HL-60 (cell line): ENCODE measurements around the gene SLC1A5.

Source experiments
- GABPA ChIP-seq: IDR thresholded peaks from 2 replicates; pipeline ENCODE4 v1.6.1; 2012; ENCODE audit warnings: low read depth
- POLR2AphosphoS5 ChIP-seq: IDR thresholded peaks from 2 replicates; pipeline ENCODE4 v1.6.1; 2012; ENCODE audit warnings: low read depth
- SPI1 ChIP-seq: IDR thresholded peaks from 2 replicates; pipeline ENCODE4 v1.6.1; 2012; ENCODE audit warnings: low read depth, mild to moderate bottlenecking, borderline replicate concordance
- TF ChIP-seq, protein P1 (sequence below): IDR thresholded peaks from one replicate; pipeline ENCODE4 v1.5.1; 2011; ENCODE audit warnings: low read length, control low read depth, inconsistent platforms; ENCODE audit not compliant: insufficient read depth
- TF ChIP-seq, protein P2 (sequence below): IDR thresholded peaks from 2 replicates; pipeline ENCODE4 v1.6.1; 2012; ENCODE audit warnings: low read depth; ENCODE audit not compliant: insufficient replicate concordance

DNA sequence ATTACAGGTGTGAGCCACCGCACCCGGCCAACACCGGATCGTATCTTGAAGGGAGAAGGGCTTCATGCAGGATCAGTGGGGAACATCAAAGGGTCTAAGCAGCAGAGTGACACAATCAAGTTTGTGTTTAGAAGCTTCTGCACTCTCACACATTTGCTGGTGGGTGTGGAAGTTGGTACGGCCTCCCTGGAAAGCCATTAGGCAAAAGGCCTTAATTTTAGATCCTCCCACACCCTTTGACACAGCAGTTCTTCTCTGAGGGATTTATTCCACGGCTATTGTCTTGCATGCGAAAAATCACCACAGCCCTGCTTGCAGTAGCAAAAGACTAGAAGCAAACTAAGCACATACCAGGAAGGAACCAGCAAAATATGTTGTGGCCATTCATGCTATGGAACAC, 18.3 kb upstream of the SLC1A5 start:
- TF ChIP-seq, protein P1, sequence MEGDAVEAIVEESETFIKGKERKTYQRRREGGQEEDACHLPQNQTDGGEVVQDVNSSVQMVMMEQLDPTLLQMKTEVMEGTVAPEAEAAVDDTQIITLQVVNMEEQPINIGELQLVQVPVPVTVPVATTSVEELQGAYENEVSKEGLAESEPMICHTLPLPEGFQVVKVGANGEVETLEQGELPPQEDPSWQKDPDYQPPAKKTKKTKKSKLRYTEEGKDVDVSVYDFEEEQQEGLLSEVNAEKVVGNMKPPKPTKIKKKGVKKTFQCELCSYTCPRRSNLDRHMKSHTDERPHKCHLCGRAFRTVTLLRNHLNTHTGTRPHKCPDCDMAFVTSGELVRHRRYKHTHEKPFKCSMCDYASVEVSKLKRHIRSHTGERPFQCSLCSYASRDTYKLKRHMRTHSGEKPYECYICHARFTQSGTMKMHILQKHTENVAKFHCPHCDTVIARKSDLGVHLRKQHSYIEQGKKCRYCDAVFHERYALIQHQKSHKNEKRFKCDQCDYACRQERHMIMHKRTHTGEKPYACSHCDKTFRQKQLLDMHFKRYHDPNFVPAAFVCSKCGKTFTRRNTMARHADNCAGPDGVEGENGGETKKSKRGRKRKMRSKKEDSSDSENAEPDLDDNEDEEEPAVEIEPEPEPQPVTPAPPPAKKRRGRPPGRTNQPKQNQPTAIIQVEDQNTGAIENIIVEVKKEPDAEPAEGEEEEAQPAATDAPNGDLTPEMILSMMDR = no peak
- TF ChIP-seq, protein P2, sequence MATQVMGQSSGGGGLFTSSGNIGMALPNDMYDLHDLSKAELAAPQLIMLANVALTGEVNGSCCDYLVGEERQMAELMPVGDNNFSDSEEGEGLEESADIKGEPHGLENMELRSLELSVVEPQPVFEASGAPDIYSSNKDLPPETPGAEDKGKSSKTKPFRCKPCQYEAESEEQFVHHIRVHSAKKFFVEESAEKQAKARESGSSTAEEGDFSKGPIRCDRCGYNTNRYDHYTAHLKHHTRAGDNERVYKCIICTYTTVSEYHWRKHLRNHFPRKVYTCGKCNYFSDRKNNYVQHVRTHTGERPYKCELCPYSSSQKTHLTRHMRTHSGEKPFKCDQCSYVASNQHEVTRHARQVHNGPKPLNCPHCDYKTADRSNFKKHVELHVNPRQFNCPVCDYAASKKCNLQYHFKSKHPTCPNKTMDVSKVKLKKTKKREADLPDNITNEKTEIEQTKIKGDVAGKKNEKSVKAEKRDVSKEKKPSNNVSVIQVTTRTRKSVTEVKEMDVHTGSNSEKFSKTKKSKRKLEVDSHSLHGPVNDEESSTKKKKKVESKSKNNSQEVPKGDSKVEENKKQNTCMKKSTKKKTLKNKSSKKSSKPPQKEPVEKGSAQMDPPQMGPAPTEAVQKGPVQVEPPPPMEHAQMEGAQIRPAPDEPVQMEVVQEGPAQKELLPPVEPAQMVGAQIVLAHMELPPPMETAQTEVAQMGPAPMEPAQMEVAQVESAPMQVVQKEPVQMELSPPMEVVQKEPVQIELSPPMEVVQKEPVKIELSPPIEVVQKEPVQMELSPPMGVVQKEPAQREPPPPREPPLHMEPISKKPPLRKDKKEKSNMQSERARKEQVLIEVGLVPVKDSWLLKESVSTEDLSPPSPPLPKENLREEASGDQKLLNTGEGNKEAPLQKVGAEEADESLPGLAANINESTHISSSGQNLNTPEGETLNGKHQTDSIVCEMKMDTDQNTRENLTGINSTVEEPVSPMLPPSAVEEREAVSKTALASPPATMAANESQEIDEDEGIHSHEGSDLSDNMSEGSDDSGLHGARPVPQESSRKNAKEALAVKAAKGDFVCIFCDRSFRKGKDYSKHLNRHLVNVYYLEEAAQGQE = no peak
- TF ChIP-seq POLR2AphosphoS5 = no peak
- no peak for TF ChIP-seq GABPA
- no peak for TF ChIP-seq SPI1
